A549 (cell line): ENCODE measurements around the gene NOD2. TPM values are rescaled to one million over a fixed set of nuclear protein-coding genes. Genes with fewer than 3 reads are reported as not detected.

Experiments
- ATAC-seq, 2 experiments: fragments of 200-7000 bp in 1 of 2; fragments of >200 bp in 1 of 2; cut with Nextera tagmentation in 1 of 2; cut with Tn5 transposase in 1 of 2; 3 replicates each; pipeline versions ENCODE4 v1.8.0 to v1.9.1; 2018 to 2020; ENCODE audit warnings: mild to moderate bottlenecking in 1 of 2, moderate library complexity in 1 of 2
- CTCF ChIA-PET: fragments of 300-600 bp; sonication (Branson Sonifier 250); formaldehyde crosslinking; extraction: SDS; loops from one replicate; lab custom pipeline; 2021; ENCODE audit warnings: antibody characterized with exemption, inconsistent platforms; lab: Yijun Ruan, JAX
- POLR2A ChIA-PET: fragments of 350-600 bp; formaldehyde crosslinking; extraction: SDS; loops from one replicate; lab custom pipeline; 2021; ENCODE audit warnings: antibody characterized with exemption, inconsistent platforms; lab: Yijun Ruan, JAX
- DNase-seq, 2 experiments: peaks; one replicate each; pipeline versions ENCODE4 v3.0.0 to v3.0.0-alpha.2; 2011 to 2016; ENCODE audit warnings: low read depth in 1 of 2, low spot score in 1 of 2
- FAIRE-seq: peaks from 2 replicates; lab custom pipeline; 2011; peaks lifted over from hg19 to GRCh38; lab: Jason Lieb, UNC
- H3K27ac ChIP-seq, 2 experiments: fragments of >200 bp; sonication (Bioruptor Twin); formaldehyde crosslinking; 3 replicates each; pipeline ENCODE4 v1.5.1; 2016 to 2017
- H3K4me1 ChIP-seq: fragments of >200 bp; sonication (Bioruptor Twin); formaldehyde crosslinking; 3 replicates; pipeline ENCODE4 v1.6.1; 2016
- H3K4me2 ChIP-seq: fragments of >200 bp; sonication (Bioruptor Twin); formaldehyde crosslinking; 3 replicates; pipeline ENCODE4 v1.6.1; 2016
- H3K4me3 ChIP-seq: fragments of >200 bp; sonication (Bioruptor Twin); formaldehyde crosslinking; 3 replicates; pipeline ENCODE4 v1.5.1; 2016
- H3K9me3 ChIP-seq: fragments of >200 bp; sonication (Bioruptor Twin); formaldehyde crosslinking; 3 replicates; pipeline ENCODE4 v1.6.1; 2016
- CBX2 ChIP-seq: fragments of 200-600 bp; sonication (generic); IDR thresholded peaks from 2 replicates; pipeline ENCODE4 v1.6.1; 2016; ENCODE audit warnings: low read depth, mild to moderate bottlenecking, borderline replicate concordance
- CHD4 ChIP-seq: fragments of 200-600 bp; sonication (generic); IDR thresholded peaks from 2 replicates; pipeline ENCODE4 v1.6.1; 2016; ENCODE audit warnings: antibody characterized with exemption, mild to moderate bottlenecking, borderline replicate concordance
- EHF ChIP-seq: fragments of 250-450 bp; sonication (Bioruptor Pico); IDR thresholded peaks from 2 replicates; pipeline ENCODE4 v1.5.0; 2020; ENCODE audit warnings: mild to moderate bottlenecking
- EP300 ChIP-seq, 2 experiments: fragments of >200 bp; sonication (Bioruptor Twin); formaldehyde crosslinking; IDR thresholded peaks; 2 replicates in 1 of 2; 3 replicates in 1 of 2; pipeline ENCODE4 v1.6.1; 2016 to 2017
- FOSL2 ChIP-seq, 2 experiments: fragments of 450-650 bp in 1 of 2; fragments of >200 bp in 1 of 2; sonication (Bioruptor Twin) in 1 of 2; formaldehyde crosslinking; IDR thresholded peaks; 2 replicates each; pipeline versions ENCODE4 v1.5.0 to v1.6.1; 2016 to 2020; ENCODE audit warnings: mild to moderate bottlenecking in 1 of 2, moderate library complexity in 1 of 2
- KDM1A ChIP-seq: fragments of 200-600 bp; sonication (generic); IDR thresholded peaks from 2 replicates; pipeline ENCODE4 v1.6.1; 2016; ENCODE audit warnings: low read depth, mild to moderate bottlenecking
- POLR2A ChIP-seq: IDR thresholded peaks from 2 replicates; pipeline ENCODE4 v1.6.1; 2012; ENCODE audit warnings: mild to moderate bottlenecking, low read length
- RARB ChIP-seq: fragments of 250-450 bp; sonication (Bioruptor Pico); IDR thresholded peaks from 2 replicates; pipeline ENCODE4 v1.8.0; 2021; ENCODE audit warnings: mild to moderate bottlenecking, moderate library complexity
- RFX5 ChIP-seq: fragments of 450-650 bp; IDR thresholded peaks from 2 replicates; pipeline ENCODE4 v1.7.1; 2014; ENCODE audit warnings: antibody characterized with exemption, mild to moderate bottlenecking, moderate library complexity
- RNF2 ChIP-seq: fragments of 200-600 bp; sonication (generic); IDR thresholded peaks from 2 replicates; pipeline ENCODE4 v1.6.1; 2016; ENCODE audit warnings: low read depth, mild to moderate bottlenecking, antibody characterized with exemption, moderate library complexity, borderline replicate concordance
- SREBF2 ChIP-seq: fragments of 450-650 bp; IDR thresholded peaks from 2 replicates; pipeline ENCODE4 v1.6.1; 2014; ENCODE audit warnings: mild to moderate bottlenecking, moderate library complexity
- WGBS: methylation state at CpG from one replicate; pipeline ENCODE4 v1.1.6; 2017; ENCODE audit errors: missing lambda C conversion rate; 5-methylcytosine and 5-hydroxymethylcytosine counted together
- polyA plus RNA-seq, 4 experiments: library from polyadenylated mRNA; depleted of rRNA in 3 of 4; stranded (reverse); fragments of >200 nt; fragmentation: RNase III in 1 of 4; extraction: RNeasy Plus Mini Kit Qiagen cat#74134 plus additional on column Dnase treatment in 1 of 4; gene quantifications; 2 replicates in 3 of 4; 3 replicates in 1 of 4; pipeline ENCODE4 v1.2.3, GENCODE V29; 2011 to 2017
- TF ChIP-seq, protein P1 (sequence below): fragments of >200 bp; sonication (Bioruptor Twin); formaldehyde crosslinking; IDR thresholded peaks from 3 replicates; pipeline ENCODE4 v1.5.1; 2016
- TF ChIP-seq, protein P2 (sequence below): IDR thresholded peaks from 2 replicates; pipeline ENCODE4 v1.6.1; 2012
- TF ChIP-seq, protein P3 (sequence below): IDR thresholded peaks from 2 replicates; pipeline ENCODE4 v1.6.1; 2012
- TF ChIP-seq, protein P4 (sequence below): fragments of 250-450 bp; sonication (Bioruptor Pico); IDR thresholded peaks from 2 replicates; pipeline ENCODE4 v1.5.0; 2021; ENCODE audit warnings: mild to moderate bottlenecking, moderate library complexity, borderline replicate concordance
- TF ChIP-seq, protein P5 (sequence below): fragments of 200-600 bp; sonication (generic); IDR thresholded peaks from 2 replicates; pipeline ENCODE4 v1.6.1; 2016; ENCODE audit warnings: antibody characterized with exemption, mild to moderate bottlenecking, moderate library complexity
- TF ChIP-seq, protein P6 (sequence below): fragments of 450-650 bp; IDR thresholded peaks from 2 replicates; pipeline ENCODE4 v1.6.1; 2014; ENCODE audit warnings: antibody characterized with exemption
- TF ChIP-seq, protein P7 (sequence below): IDR thresholded peaks from 2 replicates; pipeline ENCODE4 v1.6.1; 2012; ENCODE audit warnings: low read depth, borderline replicate concordance

Gene NOD2
- polyA plus RNA-seq, 2 of the 4 experiments (the other 2 are of a cell fraction): not detected

DNA sequence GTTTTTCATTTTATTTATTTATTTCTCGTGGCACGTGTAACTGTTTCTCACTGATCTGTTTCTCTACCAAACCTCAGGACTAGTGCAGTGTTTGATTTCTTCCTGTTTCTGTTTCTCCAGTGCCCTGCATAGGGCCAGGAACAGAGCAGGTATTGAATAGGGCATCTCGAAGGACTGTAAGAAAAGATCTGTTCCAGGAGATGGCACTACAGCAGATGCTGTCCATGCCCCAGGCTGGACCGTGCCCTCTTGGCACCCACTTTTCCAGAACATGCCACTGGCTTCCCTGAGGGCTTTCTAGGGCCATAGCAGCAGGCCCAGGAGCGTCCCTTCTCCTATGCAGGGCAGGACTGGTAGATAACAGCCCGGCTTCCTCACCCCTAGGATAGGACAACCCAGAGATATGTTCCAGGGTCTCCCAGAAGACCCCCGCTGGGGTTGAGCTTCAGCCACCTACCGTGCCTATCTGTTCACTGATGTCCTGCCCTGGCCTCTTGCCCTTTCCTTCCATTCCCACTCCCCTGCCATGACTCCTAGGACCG is 16.7 kb upstream of the NOD2 start:
- H3K4me2 ChIP-seq: no peak overlapping the region
- no peak overlapping the region for H3K27ac ChIP-seq
- ChIA-PET POLR2A (no interaction called here), CTCF (interaction anchor here (0.6 to 1.8 kb wide), 4 partner anchors 9 to 130 kb away, joined by 3 to 9 read pairs (median 3); no protein-coding TSS in a partner anchor)
- ATAC-seq (peak; percentile 54 to 55; a peak in 3 of 6 replicates), FAIRE-seq (no peak)
- H3K4me1 ChIP-seq: no peaks in the 10 kb centered on the region
- H3K4me3 ChIP-seq: no peak overlapping the region
- peaks cover 23% of the 10 kb centered on the region for H3K9me3 ChIP-seq
- TF ChIP-seq RNF2 (no peak), POLR2A (no peak)
- TF ChIP-seq, all 56 proteins: peak for 0
- no peak for DNase-seq
- WGBS: 28% methylated on average over 8 of the region's 9 CpGs

DNA sequence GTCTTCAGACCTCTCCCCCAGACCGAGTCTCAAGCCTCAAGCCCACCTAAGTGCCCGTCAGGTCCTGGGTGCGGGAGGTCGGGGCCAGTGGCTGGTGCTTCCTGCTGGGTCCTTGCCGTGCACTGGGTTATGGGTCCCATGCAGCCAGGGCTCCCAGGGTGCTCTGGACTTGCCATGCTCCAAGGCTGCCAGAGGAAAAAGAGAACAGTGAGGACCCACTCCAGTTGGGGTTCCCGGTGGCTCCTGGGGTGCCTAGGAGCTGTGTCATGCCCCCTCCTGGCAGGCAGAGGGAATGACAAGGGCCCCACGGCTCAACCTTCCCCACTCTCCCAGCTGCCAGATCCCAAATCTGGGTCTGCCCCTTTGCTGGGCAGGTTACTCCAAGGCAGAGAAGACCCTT is 16.1 kb upstream of the NOD2 start:
- Histone ChIP-seq H3K4me3 (no peak overlapping the region), H3K4me1 (no peaks in the 10 kb centered on the region), H3K4me2 (no peak overlapping the region), H3K27ac (no peak overlapping the region), H3K9me3 (peaks cover 17% of the 10 kb centered on the region)
- 43% methylated on average over 7 of the region's 7 CpGs for WGBS
- DNase-seq (no peak), ATAC-seq (peak in 1 of 2 experiments; percentile 22; a peak in 1 of 6 replicates), FAIRE-seq (no peak)
- POLR2A ChIA-PET: no interaction called here
- CTCF ChIA-PET: interaction anchor here (0.6 to 4.7 kb wide), 4 partner anchors 8 to 129 kb away, joined by 3 to 24 read pairs (median 3); no protein-coding TSS in a partner anchor
- TF ChIP-seq RFX5: no peak
- TF ChIP-seq, protein P1, sequence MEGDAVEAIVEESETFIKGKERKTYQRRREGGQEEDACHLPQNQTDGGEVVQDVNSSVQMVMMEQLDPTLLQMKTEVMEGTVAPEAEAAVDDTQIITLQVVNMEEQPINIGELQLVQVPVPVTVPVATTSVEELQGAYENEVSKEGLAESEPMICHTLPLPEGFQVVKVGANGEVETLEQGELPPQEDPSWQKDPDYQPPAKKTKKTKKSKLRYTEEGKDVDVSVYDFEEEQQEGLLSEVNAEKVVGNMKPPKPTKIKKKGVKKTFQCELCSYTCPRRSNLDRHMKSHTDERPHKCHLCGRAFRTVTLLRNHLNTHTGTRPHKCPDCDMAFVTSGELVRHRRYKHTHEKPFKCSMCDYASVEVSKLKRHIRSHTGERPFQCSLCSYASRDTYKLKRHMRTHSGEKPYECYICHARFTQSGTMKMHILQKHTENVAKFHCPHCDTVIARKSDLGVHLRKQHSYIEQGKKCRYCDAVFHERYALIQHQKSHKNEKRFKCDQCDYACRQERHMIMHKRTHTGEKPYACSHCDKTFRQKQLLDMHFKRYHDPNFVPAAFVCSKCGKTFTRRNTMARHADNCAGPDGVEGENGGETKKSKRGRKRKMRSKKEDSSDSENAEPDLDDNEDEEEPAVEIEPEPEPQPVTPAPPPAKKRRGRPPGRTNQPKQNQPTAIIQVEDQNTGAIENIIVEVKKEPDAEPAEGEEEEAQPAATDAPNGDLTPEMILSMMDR: 0 out of 3 replicates have a peak, but pooled peaks have one; percentile 10

DNA sequence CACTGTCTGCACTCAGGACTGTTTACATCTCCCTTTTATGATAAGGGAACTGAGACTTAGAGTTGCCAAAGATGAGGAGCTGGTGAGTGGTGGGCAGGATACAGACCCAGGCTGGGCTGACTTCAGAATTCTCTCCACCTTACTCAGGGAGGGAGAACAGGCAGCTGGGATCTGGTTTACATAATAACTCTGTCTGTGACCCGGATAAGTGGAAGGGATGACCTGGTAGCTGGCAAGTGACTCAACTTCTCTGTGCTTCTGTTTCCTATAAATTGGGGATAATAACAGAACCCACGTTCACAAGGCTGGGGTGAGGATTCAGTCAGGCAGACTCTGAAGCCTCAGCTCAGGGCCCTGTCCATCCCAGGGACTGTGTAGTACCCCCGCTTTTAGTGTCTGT is 14.9 kb upstream of the NOD2 start:
- no peak overlapping the region for H3K4me3 ChIP-seq
- ATAC-seq: no peak
- H3K4me1 ChIP-seq: no peaks in the 10 kb centered on the region
- ChIA-PET CTCF (interaction anchor here (1.6 to 4.7 kb wide), 3 partner anchors 10 to 128 kb away, joined by 5 to 24 read pairs (median 23); no protein-coding TSS in a partner anchor), POLR2A (no interaction called here)
- no peak for FAIRE-seq
- H3K9me3 ChIP-seq: peaks cover 7% of the 10 kb centered on the region; the same call in 2 of the 3 replicates
- no peak overlapping the region for H3K4me2 ChIP-seq
- H3K27ac ChIP-seq: no peak overlapping the region
- 21% methylated on average over 3 of the region's 3 CpGs for WGBS
- no peak for DNase-seq
- TF ChIP-seq, protein P2, sequence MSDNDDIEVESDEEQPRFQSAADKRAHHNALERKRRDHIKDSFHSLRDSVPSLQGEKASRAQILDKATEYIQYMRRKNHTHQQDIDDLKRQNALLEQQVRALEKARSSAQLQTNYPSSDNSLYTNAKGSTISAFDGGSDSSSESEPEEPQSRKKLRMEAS: no peak
- TF ChIP-seq, protein P3, sequence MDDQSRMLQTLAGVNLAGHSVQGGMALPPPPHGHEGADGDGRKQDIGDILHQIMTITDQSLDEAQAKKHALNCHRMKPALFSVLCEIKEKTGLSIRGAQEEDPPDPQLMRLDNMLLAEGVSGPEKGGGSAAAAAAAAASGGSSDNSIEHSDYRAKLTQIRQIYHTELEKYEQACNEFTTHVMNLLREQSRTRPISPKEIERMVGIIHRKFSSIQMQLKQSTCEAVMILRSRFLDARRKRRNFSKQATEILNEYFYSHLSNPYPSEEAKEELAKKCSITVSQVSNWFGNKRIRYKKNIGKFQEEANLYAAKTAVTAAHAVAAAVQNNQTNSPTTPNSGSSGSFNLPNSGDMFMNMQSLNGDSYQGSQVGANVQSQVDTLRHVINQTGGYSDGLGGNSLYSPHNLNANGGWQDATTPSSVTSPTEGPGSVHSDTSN: no peak
- TF ChIP-seq RARB (CRISPR knock-in tag) (no peak), CHD4 (no peak), FOSL2 (IDR thresholded peaks at IDR 0.05) (no peak), FOSL2 (CRISPR knock-in tag; IDR thresholded peaks at IDR 0.05) (no peak), EP300 (IDR thresholded peaks at IDR 0.05) (no peak), SREBF2 (no peak), KDM1A (no peak), EHF (CRISPR knock-in tag) (no peak), CBX2 (no peak)
- TF ChIP-seq, protein P4, sequence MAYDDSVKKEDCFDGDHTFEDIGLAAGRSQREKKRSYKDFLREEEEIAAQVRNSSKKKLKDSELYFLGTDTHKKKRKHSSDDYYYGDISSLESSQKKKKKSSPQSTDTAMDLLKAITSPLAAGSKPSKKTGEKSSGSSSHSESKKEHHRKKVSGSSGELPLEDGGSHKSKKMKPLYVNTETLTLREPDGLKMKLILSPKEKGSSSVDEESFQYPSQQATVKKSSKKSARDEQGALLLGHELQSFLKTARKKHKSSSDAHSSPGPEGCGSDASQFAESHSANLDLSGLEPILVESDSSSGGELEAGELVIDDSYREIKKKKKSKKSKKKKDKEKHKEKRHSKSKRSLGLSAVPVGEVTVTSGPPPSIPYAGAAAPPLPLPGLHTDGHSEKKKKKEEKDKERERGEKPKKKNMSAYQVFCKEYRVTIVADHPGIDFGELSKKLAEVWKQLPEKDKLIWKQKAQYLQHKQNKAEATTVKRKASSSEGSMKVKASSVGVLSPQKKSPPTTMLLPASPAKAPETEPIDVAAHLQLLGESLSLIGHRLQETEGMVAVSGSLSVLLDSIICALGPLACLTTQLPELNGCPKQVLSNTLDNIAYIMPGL (CRISPR knock-in tag): no peak
- TF ChIP-seq, protein P1: no peak
- TF ChIP-seq, protein P5, sequence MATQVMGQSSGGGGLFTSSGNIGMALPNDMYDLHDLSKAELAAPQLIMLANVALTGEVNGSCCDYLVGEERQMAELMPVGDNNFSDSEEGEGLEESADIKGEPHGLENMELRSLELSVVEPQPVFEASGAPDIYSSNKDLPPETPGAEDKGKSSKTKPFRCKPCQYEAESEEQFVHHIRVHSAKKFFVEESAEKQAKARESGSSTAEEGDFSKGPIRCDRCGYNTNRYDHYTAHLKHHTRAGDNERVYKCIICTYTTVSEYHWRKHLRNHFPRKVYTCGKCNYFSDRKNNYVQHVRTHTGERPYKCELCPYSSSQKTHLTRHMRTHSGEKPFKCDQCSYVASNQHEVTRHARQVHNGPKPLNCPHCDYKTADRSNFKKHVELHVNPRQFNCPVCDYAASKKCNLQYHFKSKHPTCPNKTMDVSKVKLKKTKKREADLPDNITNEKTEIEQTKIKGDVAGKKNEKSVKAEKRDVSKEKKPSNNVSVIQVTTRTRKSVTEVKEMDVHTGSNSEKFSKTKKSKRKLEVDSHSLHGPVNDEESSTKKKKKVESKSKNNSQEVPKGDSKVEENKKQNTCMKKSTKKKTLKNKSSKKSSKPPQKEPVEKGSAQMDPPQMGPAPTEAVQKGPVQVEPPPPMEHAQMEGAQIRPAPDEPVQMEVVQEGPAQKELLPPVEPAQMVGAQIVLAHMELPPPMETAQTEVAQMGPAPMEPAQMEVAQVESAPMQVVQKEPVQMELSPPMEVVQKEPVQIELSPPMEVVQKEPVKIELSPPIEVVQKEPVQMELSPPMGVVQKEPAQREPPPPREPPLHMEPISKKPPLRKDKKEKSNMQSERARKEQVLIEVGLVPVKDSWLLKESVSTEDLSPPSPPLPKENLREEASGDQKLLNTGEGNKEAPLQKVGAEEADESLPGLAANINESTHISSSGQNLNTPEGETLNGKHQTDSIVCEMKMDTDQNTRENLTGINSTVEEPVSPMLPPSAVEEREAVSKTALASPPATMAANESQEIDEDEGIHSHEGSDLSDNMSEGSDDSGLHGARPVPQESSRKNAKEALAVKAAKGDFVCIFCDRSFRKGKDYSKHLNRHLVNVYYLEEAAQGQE: no peak
- TF ChIP-seq, protein P6, sequence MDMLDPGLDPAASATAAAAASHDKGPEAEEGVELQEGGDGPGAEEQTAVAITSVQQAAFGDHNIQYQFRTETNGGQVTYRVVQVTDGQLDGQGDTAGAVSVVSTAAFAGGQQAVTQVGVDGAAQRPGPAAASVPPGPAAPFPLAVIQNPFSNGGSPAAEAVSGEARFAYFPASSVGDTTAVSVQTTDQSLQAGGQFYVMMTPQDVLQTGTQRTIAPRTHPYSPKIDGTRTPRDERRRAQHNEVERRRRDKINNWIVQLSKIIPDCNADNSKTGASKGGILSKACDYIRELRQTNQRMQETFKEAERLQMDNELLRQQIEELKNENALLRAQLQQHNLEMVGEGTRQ: no peak
- TF ChIP-seq, protein P7, sequence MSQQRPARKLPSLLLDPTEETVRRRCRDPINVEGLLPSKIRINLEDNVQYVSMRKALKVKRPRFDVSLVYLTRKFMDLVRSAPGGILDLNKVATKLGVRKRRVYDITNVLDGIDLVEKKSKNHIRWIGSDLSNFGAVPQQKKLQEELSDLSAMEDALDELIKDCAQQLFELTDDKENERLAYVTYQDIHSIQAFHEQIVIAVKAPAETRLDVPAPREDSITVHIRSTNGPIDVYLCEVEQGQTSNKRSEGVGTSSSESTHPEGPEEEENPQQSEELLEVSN: no peak
